ENCODE data around the gene GGT6. TPM values are rescaled to one million over a fixed set of nuclear protein-coding genes. Genes with fewer than 3 reads are reported as not detected.

The GGT6 gene
- not detected in 2 replicates for total RNA-seq

DNA sequence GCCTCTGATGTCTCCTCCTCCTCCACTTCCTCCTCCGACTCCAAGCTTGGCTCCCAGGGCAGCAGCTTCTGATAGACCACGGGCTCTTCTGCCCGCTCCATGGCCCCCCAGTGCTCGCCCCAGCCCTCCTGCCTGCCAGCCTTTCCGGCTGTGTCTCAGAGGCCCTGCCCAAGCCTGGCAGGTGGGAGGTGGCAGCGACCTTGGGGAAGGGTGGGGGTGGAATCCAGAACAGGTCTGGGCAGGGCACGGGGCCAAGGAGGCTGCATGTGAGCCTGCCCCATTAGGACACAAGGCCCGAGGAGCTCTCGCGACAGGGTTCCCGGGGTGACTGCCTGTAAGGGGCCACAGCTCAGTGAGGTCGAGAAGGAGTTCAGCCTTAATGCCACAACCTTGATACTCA, at the start of gene GGT6:
TSS of gene GGT6 (minus strand) at position 157 of the 400 bp plus-strand sequence. CDS start at position 101, 56 bp downstream.

DNA sequence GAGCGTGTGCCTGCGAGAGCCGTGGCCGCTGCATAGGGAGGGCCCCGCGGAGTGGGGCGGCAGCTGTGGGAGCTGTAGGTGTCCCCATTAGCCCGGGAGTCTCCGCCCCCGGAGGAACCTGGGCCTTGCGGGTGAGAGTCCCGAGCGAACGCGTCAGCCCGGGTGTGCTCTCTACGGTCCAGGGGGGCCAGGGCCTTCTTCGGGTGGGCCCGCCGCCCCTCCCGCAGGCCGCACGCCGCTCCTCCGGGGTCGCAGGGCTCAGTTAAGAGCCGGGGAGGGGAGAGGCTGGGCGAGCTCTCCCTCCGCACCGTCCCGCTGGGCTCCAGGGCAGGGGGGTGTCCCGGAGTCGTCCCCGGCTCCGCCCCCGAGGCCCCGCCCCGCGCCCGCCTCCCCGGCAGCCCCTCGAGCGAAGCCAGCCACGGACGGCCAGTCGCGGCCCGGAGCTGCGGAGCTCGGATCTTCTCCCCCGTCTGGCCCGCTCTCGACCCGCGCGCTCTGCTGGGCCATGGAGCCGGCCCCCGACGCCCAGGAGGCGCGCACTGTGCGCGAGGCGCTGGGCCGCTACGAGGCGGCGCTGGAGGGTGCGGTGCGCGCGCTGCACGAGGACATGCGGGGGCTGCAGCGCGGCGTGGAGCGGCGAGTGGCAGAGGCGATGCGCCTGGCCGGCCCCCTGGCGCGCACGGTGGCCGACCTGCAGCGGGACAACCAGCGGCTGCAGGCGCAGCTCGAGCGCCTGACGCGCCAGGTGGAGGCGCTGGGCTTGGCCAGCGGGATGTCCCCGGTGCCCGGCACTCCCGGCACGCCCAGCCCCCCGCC, 23.9 kb upstream of the GGT6 start, which contains the start of gene SMTNL2:
TSS of gene SMTNL2 (plus strand) at position 429 of the 816 bp plus-strand sequence. CDS start at position 506, 77 bp downstream.

DNA sequence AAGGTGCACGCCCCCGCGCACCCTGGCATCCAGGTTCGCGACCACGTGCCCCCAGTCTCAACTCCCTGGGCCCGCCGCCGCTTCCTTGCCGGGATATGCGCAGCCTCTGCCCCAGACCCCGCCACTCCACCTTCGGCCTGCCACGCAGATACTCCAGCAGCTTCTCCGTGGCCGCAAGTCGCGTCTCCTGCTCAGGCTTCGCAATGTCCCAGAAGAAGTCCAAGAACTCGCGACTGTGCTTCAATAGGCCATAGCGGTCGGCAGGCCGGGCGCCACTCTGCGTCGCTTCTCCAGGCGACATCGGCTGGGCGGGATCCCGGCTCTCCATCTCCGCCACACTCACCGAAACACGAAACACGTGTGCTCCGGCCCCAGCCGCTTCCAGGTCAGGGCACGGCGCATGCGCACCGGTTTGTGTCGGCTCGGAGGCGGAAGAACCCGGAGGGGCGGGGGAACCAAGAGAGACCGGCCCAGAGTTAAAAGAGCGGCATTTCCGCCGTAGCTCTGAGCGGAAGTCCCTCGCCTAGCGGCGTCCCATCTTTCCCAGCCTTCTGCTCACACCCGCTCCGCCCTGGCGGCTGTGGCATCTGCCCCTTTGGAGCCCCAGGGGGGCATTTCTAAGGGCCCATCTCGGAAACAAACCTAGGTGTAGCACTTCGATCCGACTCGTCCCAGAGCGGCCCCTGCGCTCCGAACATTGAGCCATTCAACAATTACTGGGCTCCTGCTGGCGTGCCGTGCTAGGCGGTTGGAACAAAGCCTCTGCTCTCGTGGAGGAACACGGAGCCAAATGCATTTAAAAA, 5.2 kb downstream of the GGT6 start, which contains the start of gene MYBBP1A:
TSS of gene MYBBP1A (minus strand) at position 388 of the 803 bp plus-strand sequence. CDS start at position 328, 60 bp downstream.

Other genes starting within 250 kb of the GGT6 start
- 44.9 and 45.0 TPM in 2 replicates for gene UBE2G1, start 193.9 kb downstream of the GGT6 start, total RNA-seq
- not detected in 2 replicates for gene SPNS3, start 126.6 kb downstream of the GGT6 start, total RNA-seq
- 0.65 and 1.3 TPM in 2 replicates for gene SPNS2, start 61.7 kb downstream of the GGT6 start, total RNA-seq
- gene MYBBP1A, start 5.2 kb downstream of the GGT6 start, total RNA-seq: 36.4 and 48.7 TPM in 2 replicates
- gene SMTNL2, start 24.0 kb upstream of the GGT6 start, total RNA-seq: not detected in 2 replicates
- gene ALOX15, start 81.1 kb upstream of the GGT6 start, total RNA-seq: not detected in 2 replicates
- gene PELP1, start 143.6 kb upstream of the GGT6 start, total RNA-seq: 16.2 and 21.5 TPM in 2 replicates
- gene ARRB2, start 150.1 kb upstream of the GGT6 start, total RNA-seq: 5.5 and 5.8 TPM in 2 replicates
- 12.1 and 13.9 TPM in 2 replicates for gene MED11, start 170.9 kb upstream of the GGT6 start, total RNA-seq
- gene ZMYND15, start 179.3 kb upstream of the GGT6 start, total RNA-seq: 0.65 TPM in 2 replicates
- 9.7 and 11.0 TPM in 2 replicates for gene CXCL16, start 179.4 kb upstream of the GGT6 start, total RNA-seq
- not detected in 2 replicates for gene TM4SF5, start 211.3 kb upstream of the GGT6 start, total RNA-seq
- gene VMO1, start 225.8 kb upstream of the GGT6 start, total RNA-seq: 0.26 and 1.6 TPM in 2 replicates
- gene GLTPD2, start 228.4 kb upstream of the GGT6 start, total RNA-seq: not detected in 2 replicates
- 106 and 116 TPM in 2 replicates for gene PSMB6, start 235.6 kb upstream of the GGT6 start, total RNA-seq
- 17.4 and 18.2 TPM in 2 replicates for gene PLD2, start 246.6 kb upstream of the GGT6 start, total RNA-seq